Uterus (tissue), 4 donors: ENCODE results near the gene RASA3. TPM values are rescaled to one million over a fixed set of nuclear protein-coding genes. Genes with fewer than 3 reads are reported as not detected.

Experiments
- DNase-seq, 2 donors: peaks; one replicate each; pipeline ENCODE4 v3.0.0-alpha.2; 2019 to 2020
- H3K27ac ChIP-seq, 2 donors: fragments of 200-600 bp; sonication (generic); 1 replicate in 1 of 2; 2 replicates in 1 of 2; pipeline ENCODE4 v1.5.1; 2016 to 2018
- H3K27me3 ChIP-seq, 2 donors: fragments of 200-600 bp; sonication (generic); one replicate each; pipeline ENCODE4 v1.5.1; 2018 to 2019; ENCODE audit warnings: control low read depth in 1 of 2
- H3K36me3 ChIP-seq, 2 donors: fragments of 200-600 bp; sonication (generic); one replicate each; pipeline ENCODE4 v1.5.1; 2019; ENCODE audit warnings: control low read depth in 1 of 2
- H3K4me1 ChIP-seq, 2 donors: fragments of 200-600 bp; sonication (generic); one replicate each; pipeline ENCODE4 v1.5.1; 2018 to 2019; ENCODE audit warnings: control low read depth in 1 of 2
- H3K4me3 ChIP-seq, 2 donors: fragments of 200-600 bp; sonication (generic); 1 replicate in 1 of 2; 2 replicates in 1 of 2; pipeline ENCODE4 v1.5.1; 2018 to 2019; ENCODE audit warnings: mild to moderate bottlenecking in 1 of 2
- H3K9me3 ChIP-seq, 2 donors: fragments of 200-600 bp; sonication (generic); one replicate each; pipeline ENCODE4 v1.5.1; 2019; ENCODE audit warnings: control low read depth in 1 of 2
- CTCF ChIP-seq, 4 experiments: fragments of 200-600 bp in 2 of 4; fragments of 450-650 bp in 2 of 4; sonication (generic) in 2 of 4; IDR thresholded peaks; one replicate each; pipeline ENCODE4 v1.5.1; 2016 to 2019; ENCODE audit warnings: antibody characterized with exemption in 4 of 4, mild to moderate bottlenecking in 2 of 4, moderate library complexity in 1 of 4
- POLR2A ChIP-seq, 2 donors: fragments of 450-650 bp; IDR thresholded peaks; one replicate each; pipeline ENCODE4 v1.6.1; 2016; ENCODE audit warnings: antibody characterized with exemption in 2 of 2, mild to moderate bottlenecking in 1 of 2, moderate library complexity in 1 of 2
- intact Hi-C: fragments of 100-400 bp; cut with DNase I; formaldehyde crosslinking; loops from one replicate; pipeline ENCODE4 v1.15.1; 2023; ENCODE audit warnings: low total_unique reads
- total RNA-seq, 4 donors: library from RNA; depleted of rRNA in 3 of 4; stranded (reverse); fragments of >200 nt in 3 of 4; gene quantifications; one replicate each; pipeline versions ENCODE4 v1.1.0 to v1.2.4, GENCODE V29; 2014 to 2023
- donor health status: DM: yes; HTN: yes; CAD: no.

Gene RASA3
- total RNA-seq, 4 donors from 2014 or later = 8.5 to 31.6 (median 17.2) TPM

- DNase-seq = peak; percentile 12 to 15
- Histone ChIP-seq H3K27ac (no peak overlapping the region), H3K27me3 (no peaks in the 10 kb centered on the region), H3K9me3 (no peaks in the 10 kb centered on the region), H3K4me1 (peaks cover 3 to 14% of the 10 kb centered on the region in 2 donors), H3K4me3 (no peak overlapping the region), H3K36me3 (no peaks in the 10 kb centered on the region)
- intact Hi-C loops = no loop called here
- no peak for TF ChIP-seq CTCF (IDR thresholded peaks at IDR 0.05)
- TF ChIP-seq POLR2A (IDR thresholded peaks at IDR 0.05) = no peak
Measured at GRCh38 chr13:114074671-114075315, 57.6 kb downstream of the RASA3 start.

GRCh38 chr13:114073881-114074612 lies 58.4 kb downstream of the RASA3 start:
- no peaks in the 10 kb centered on the region for H3K36me3 ChIP-seq
- peak in 1 of 2 donors; percentile 13 for DNase-seq
- intact Hi-C loops = no loop called here
- H3K9me3 ChIP-seq = no peaks in the 10 kb centered on the region
- H3K27ac ChIP-seq = no peak overlapping the region
- H3K27me3 ChIP-seq = no peaks in the 10 kb centered on the region
- peaks cover 0 to 12% of the 10 kb centered on the region in 2 donors for H3K4me1 ChIP-seq
- TF ChIP-seq POLR2A (IDR thresholded peaks at IDR 0.05) (no peak), CTCF (IDR thresholded peaks at IDR 0.05) (no peak)
- H3K4me3 ChIP-seq = no peak overlapping the region

GRCh38 chr13:114072421-114072820 lies 60.0 kb downstream of the RASA3 start:
- no peaks in the 10 kb centered on the region for H3K27me3 ChIP-seq
- DNase-seq = no peak
- intact Hi-C loops = no loop called here
- no peaks in the 10 kb centered on the region for H3K9me3 ChIP-seq
- H3K36me3 ChIP-seq = no peaks in the 10 kb centered on the region
- no peak overlapping the region for H3K27ac ChIP-seq
- H3K4me3 ChIP-seq = no peak overlapping the region
- TF ChIP-seq CTCF (IDR thresholded peaks at IDR 0.05) (no peak), POLR2A (IDR thresholded peaks at IDR 0.05) (no peak)
- peaks cover 0 to 7% of the 10 kb centered on the region in 2 donors for H3K4me1 ChIP-seq

- Histone ChIP-seq H3K27me3 (no peaks in the 10 kb centered on the region), H3K4me1 (peaks cover 3 to 7% of the 10 kb centered on the region in 2 donors), H3K4me3 (no peak overlapping the region), H3K27ac (no peak overlapping the region), H3K9me3 (no peaks in the 10 kb centered on the region), H3K36me3 (no peaks in the 10 kb centered on the region)
- TF ChIP-seq POLR2A (IDR thresholded peaks at IDR 0.05) (no peak), CTCF (IDR thresholded peaks at IDR 0.05) (no peak)
- DNase-seq = peak in 1 of 2 donors; percentile 13
- intact Hi-C loops = no loop called here
Measured at GRCh38 chr13:114071991-114072390, 60.4 kb downstream of the RASA3 start.

GRCh38 chr13:114071410-114071809 lies 61.0 kb downstream of the RASA3 start:
- Histone ChIP-seq H3K27ac (no peak overlapping the region), H3K9me3 (no peaks in the 10 kb centered on the region), H3K36me3 (no peaks in the 10 kb centered on the region), H3K4me3 (no peak overlapping the region), H3K4me1 (peaks cover 7 to 9% of the 10 kb centered on the region in 2 donors), H3K27me3 (no peaks in the 10 kb centered on the region)
- intact Hi-C loops = no loop called here
- peak in 1 of 2 donors; percentile 16 for DNase-seq
- no peak for TF ChIP-seq CTCF (IDR thresholded peaks at IDR 0.05)
- TF ChIP-seq POLR2A (IDR thresholded peaks at IDR 0.05) = no peak
